ENCODE data around the gene MPV17L2. TPM values are rescaled to one million over a fixed set of nuclear protein-coding genes. Genes with fewer than 3 reads are reported as not detected.

Gene MPV17L2
- total RNA-seq, 1 experiment from 2014 or later: 12.9 TPM

DNA sequence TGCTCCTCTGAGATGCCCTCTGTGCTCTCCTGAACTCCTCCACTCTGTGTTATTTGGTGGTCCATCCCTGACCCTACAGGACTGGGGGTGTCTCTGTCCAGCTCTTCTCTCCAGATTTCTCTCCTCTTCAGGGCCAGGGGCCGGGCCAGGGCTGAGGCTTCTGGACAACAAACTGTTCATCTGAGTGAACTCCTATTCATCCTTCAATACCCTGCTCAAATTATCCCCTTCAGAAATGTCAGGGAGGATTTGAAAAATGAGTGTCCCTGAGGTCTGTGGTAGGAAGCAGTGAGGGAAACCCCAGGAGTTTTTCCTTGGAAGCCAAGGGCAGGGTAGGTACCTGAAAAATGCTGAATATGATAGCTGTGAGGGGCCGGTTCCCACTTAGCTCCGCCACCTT, 25.6 kb downstream of the MPV17L2 start:
- Mint-ChIP-seq H3K36me3 (ENCODE audit: insufficient read depth, unreplicated experiment) (no peaks in the 10 kb centered on the region), H3K27me3 (ENCODE audit: insufficient read depth, unreplicated experiment) (peaks cover 13% of the 10 kb centered on the region), H3K4me1 (ENCODE audit: insufficient read depth, unreplicated experiment) (peaks cover 6% of the 10 kb centered on the region), H3K4me3 (ENCODE audit: unreplicated experiment) (no peak overlapping the region), H3K27ac (ENCODE audit: low read depth, unreplicated experiment) (no peak overlapping the region), H3K9me3 (ENCODE audit: unreplicated experiment) (no peaks in the 10 kb centered on the region)
- ChIA-PET CTCF (interaction anchor here (1.6 to 1.7 kb wide), 2 partner anchors 13 to 105 kb away, joined by 4 to 5 read pairs; no protein-coding TSS in a partner anchor), POLR2A (interaction anchor here (1.0 kb wide), 1 partner anchor 14 kb away, joined by 4 read pairs; the partner anchor contains the start of gene RAB3A)
- BruUV-seq (replicated peaks): no TSS peak
- intact Hi-C loops (cut with micrococcal nuclease): no loop called here
- TF ChIP-seq, protein P1, sequence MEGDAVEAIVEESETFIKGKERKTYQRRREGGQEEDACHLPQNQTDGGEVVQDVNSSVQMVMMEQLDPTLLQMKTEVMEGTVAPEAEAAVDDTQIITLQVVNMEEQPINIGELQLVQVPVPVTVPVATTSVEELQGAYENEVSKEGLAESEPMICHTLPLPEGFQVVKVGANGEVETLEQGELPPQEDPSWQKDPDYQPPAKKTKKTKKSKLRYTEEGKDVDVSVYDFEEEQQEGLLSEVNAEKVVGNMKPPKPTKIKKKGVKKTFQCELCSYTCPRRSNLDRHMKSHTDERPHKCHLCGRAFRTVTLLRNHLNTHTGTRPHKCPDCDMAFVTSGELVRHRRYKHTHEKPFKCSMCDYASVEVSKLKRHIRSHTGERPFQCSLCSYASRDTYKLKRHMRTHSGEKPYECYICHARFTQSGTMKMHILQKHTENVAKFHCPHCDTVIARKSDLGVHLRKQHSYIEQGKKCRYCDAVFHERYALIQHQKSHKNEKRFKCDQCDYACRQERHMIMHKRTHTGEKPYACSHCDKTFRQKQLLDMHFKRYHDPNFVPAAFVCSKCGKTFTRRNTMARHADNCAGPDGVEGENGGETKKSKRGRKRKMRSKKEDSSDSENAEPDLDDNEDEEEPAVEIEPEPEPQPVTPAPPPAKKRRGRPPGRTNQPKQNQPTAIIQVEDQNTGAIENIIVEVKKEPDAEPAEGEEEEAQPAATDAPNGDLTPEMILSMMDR (IDR thresholded peaks at IDR 0.05; ENCODE audit: unreplicated experiment): no peak
- no peak for DNase-seq (ENCODE audit: unreplicated experiment)

GRCh38 chr19:18219911-18220631, 27.1 kb downstream of the MPV17L2 start:
- no TSS peak for BruUV-seq (replicated peaks)
- DNase-seq (ENCODE audit: unreplicated experiment): no peak
- Mint-ChIP-seq H3K36me3 (ENCODE audit: insufficient read depth, unreplicated experiment) (no peaks in the 10 kb centered on the region), H3K27me3 (ENCODE audit: insufficient read depth, unreplicated experiment) (peaks cover 13% of the 10 kb centered on the region), H3K27ac (ENCODE audit: low read depth, unreplicated experiment) (no peak overlapping the region), H3K4me1 (ENCODE audit: insufficient read depth, unreplicated experiment) (peaks cover 8% of the 10 kb centered on the region), H3K9me3 (ENCODE audit: unreplicated experiment) (no peaks in the 10 kb centered on the region), H3K4me3 (ENCODE audit: unreplicated experiment) (no peak overlapping the region)
- POLR2A ChIA-PET: interaction anchor here (0.5 to 0.8 kb wide), 2 partner anchors 15 to 109 kb away, joined by 3 to 5 read pairs; no protein-coding TSS in a partner anchor
- CTCF ChIA-PET: interaction anchor here (0.6 to 1.6 kb wide), 4 partner anchors 14 to 103 kb away, joined by 3 to 5 read pairs (median 4); partner anchors contain the start of gene LSM4
- TF ChIP-seq, protein P1 (IDR thresholded peaks at IDR 0.05; ENCODE audit: unreplicated experiment): no peak
- intact Hi-C loops (cut with micrococcal nuclease): no loop called here

DNA sequence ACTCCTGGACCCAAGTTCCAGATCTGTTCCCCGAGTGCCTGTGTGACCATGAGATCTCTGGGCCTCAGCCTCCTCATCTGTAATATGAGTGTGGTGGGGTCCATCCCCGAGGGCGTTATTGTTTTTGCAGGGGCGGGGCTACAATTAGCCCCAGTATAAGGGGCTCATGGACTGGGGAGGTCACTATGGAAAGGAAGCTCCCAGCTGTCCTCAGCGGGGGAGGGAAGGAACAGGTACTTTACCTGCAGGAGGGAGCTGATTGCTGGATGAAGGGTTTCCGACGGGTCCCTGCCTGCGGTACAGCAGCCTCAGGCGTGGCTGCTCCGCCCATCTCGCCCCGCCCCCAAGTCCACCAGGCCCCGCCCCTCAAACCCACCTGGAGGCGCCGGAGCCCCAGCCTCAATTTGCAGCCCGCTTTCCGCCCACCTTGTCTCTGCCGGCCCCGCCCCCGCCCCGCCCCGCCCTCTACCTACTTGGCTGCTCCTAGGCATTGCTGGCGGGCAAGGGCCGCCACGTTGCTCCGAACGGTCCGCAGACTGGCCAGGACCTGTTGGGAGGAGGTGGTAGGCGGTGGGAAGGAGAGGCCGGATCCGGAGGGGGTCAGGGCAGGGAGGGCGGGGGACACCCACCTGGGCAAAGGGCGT, 27.7 kb downstream of the MPV17L2 start:
- TF ChIP-seq, protein P1 (IDR thresholded peaks at IDR 0.05; ENCODE audit: unreplicated experiment): no peak
- no peak for DNase-seq (ENCODE audit: unreplicated experiment)
- no TSS peak for BruUV-seq (replicated peaks)
- H3K4me3 Mint-ChIP-seq (ENCODE audit: unreplicated experiment): peak overlapping the region; percentile 25
- no peaks in the 10 kb centered on the region for H3K9me3 Mint-ChIP-seq (ENCODE audit: unreplicated experiment)
- peaks cover 13% of the 10 kb centered on the region for H3K27me3 Mint-ChIP-seq (ENCODE audit: insufficient read depth, unreplicated experiment)
- H3K4me1 Mint-ChIP-seq (ENCODE audit: insufficient read depth, unreplicated experiment): peaks cover 5% of the 10 kb centered on the region
- intact Hi-C loops (cut with micrococcal nuclease): no loop called here
- H3K27ac Mint-ChIP-seq (ENCODE audit: low read depth, unreplicated experiment): no peak overlapping the region
- ChIA-PET POLR2A (interaction anchor here (0.5 to 1.7 kb wide), 3 partner anchors 16 to 108 kb away, joined by 3 to 7 read pairs (median 4); partner anchors contain the start of gene MPV17L2), CTCF (interaction anchor here (0.6 to 1.5 kb wide), 4 partner anchors 29 to 108 kb away, joined by 3 to 6 read pairs (median 4); no protein-coding TSS in a partner anchor)
- no peaks in the 10 kb centered on the region for H3K36me3 Mint-ChIP-seq (ENCODE audit: insufficient read depth, unreplicated experiment)
